SU-DHL-6 (cell line): Measurements from ENCODE around the gene MRC1.

ENCODE experiments used
- CTCF ChIP-seq: fragments of 200-600 bp; sonication (generic); IDR thresholded peaks from one replicate; pipeline ENCODE4 v1.5.1; 2017; ENCODE audit warnings: antibody characterized with exemption, mild to moderate bottlenecking, low read length, moderate library complexity; ENCODE audit not compliant: insufficient read depth, poor library complexity, severe bottlenecking
- EZH2phosphoT487 ChIP-seq: fragments of 200-600 bp; sonication (generic), shearing (Covaris generic); conservative IDR thresholded peaks from 2 replicates; pipeline ENCODE4 v1.6.1; 2018; ENCODE audit warnings: mild to moderate bottlenecking, antibody characterized with exemption, low read length, moderate library complexity, mixed read lengths

GRCh38 chr10:17771017-17771416, 38.1 kb upstream of the MRC1 start:
- TF ChIP-seq CTCF (no peak), EZH2phosphoT487 (no peak)
